Astrocyte of the spinal cord (primary cell): ENCODE data around the gene AK1.
A peak's percentile ranks its signal among the peaks of the same experiment; 100 is the strongest.
"Not testable (repeated sequence)": the region's sequence is repeated elsewhere in the genome, so short reads cannot be mapped to it uniquely, and the experiment has no call there.

Source experiments
- DNase-seq: peaks from one replicate; pipeline ENCODE4 v3.0.0; 2011; ENCODE audit warnings: low read depth, low spot score
- H3K4me3 ChIP-seq: 2 replicates; pipeline ENCODE4 v1.5.1; 2011; ENCODE audit warnings: low read depth, mild to moderate bottlenecking, low read length, moderate library complexity
- CTCF ChIP-seq: IDR thresholded peaks from 2 replicates; pipeline ENCODE4 v1.5.1; 2012; ENCODE audit warnings: low read depth, mild to moderate bottlenecking, low read length, inconsistent platforms
- in situ Hi-C: cut with HindIII; loops from 2 replicates; pipeline ENCODE4 v1.10.0; 2017; ENCODE audit warnings: low sequenced_read_pairs

The AK1 gene

GRCh38 chr9:127844821-127845359, 32.6 kb downstream of the AK1 start:
- H3K4me3 ChIP-seq = no peak overlapping the region
- TF ChIP-seq CTCF = no peak
- in situ Hi-C loops = no loop called here
- DNase-seq = no peak

GRCh38 chr9:127841087-127841835, 36.2 kb downstream of the AK1 start:
- no peak for TF ChIP-seq CTCF
- DNase-seq = no peak
- no peak overlapping the region for H3K4me3 ChIP-seq
- in situ Hi-C loops = no loop called here

GRCh38 chr9:127838375-127839078, 38.9 kb downstream of the AK1 start:
- TF ChIP-seq CTCF = no peak
- peak; percentile 90 for DNase-seq
- no peak overlapping the region for H3K4me3 ChIP-seq
- in situ Hi-C loops = no loop called here

GRCh38 chr9:127837346-127837745, 40.1 kb downstream of the AK1 start:
- in situ Hi-C loops = no loop called here
- peak; percentile 25 for DNase-seq
- no peak for TF ChIP-seq CTCF
- H3K4me3 ChIP-seq = no peak overlapping the region

GRCh38 chr9:127836561-127836960, 40.9 kb downstream of the AK1 start:
- DNase-seq, H3K4me3 ChIP-seq, in situ Hi-C loops: not testable (repeated sequence)

GRCh38 chr9:127835991-127836516, 41.4 kb downstream of the AK1 start:
- DNase-seq = peak; percentile 65

More at GRCh38 chr9:127835991-127836516, 41.4 kb downstream of the AK1 start:
- TF ChIP-seq CTCF = no peak
- in situ Hi-C loops = no loop called here
- no peak overlapping the region for H3K4me3 ChIP-seq
